K562 (cell line): Measurements from ENCODE around the gene IL17F. TPM values are rescaled to one million over a fixed set of nuclear protein-coding genes. Genes with fewer than 3 reads are reported as not detected.

Experiments used
- BACH1 ChIP-seq: fragments of 200-800 bp; sonication (Bioruptor generic); IDR thresholded peaks from 2 replicates; pipeline ENCODE4 v1.6.1; 2016; ENCODE audit warnings: missing genetic modification characterization, missing compliant biosample characterization
- ELF1 ChIP-seq: fragments of 200-800 bp; sonication (Bioruptor generic); IDR thresholded peaks from 2 replicates; pipeline ENCODE4 v1.6.1; 2016; ENCODE audit warnings: missing genetic modification characterization, missing compliant biosample characterization
- IFI16 ChIP-seq: fragments of 250-450 bp; sonication (Bioruptor Pico); IDR thresholded peaks from 2 replicates; pipeline ENCODE4 v2.1.2; 2022; ENCODE audit warnings: mild to moderate bottlenecking, inconsistent platforms
- SIX5 ChIP-seq, 2 experiments: IDR thresholded peaks; 2 replicates each; pipeline ENCODE4 v1.6.1; 2011; ENCODE audit warnings: low read length in 2 of 2, borderline replicate concordance in 1 of 2, low read depth in 1 of 2, mild to moderate bottlenecking in 1 of 2, moderate library complexity in 1 of 2; ENCODE audit not compliant: insufficient read depth in 1 of 2
- SUPT5H ChIP-seq: fragments of 450-650 bp; IDR thresholded peaks from 2 replicates; pipeline ENCODE4 v1.6.1; 2016
- TARDBP ChIP-seq: fragments of 450-650 bp; IDR thresholded peaks from 2 replicates; pipeline ENCODE4 v1.6.1; 2016
- TCFL5 ChIP-seq: fragments of 250-450 bp; sonication (Bioruptor Pico); conservative IDR thresholded peaks from 2 replicates; pipeline ENCODE4 v1.6.1; 2021; ENCODE audit warnings: mild to moderate bottlenecking, moderate library complexity, matching md5 sums
- ZBTB17 ChIP-seq: fragments of 450-650 bp; formaldehyde crosslinking; IDR thresholded peaks from 2 replicates; pipeline ENCODE4 v1.4.0; 2020; ENCODE audit warnings: mild to moderate bottlenecking
- ZBTB34 ChIP-seq: fragments of 250-450 bp; sonication (Bioruptor Pico); IDR thresholded peaks from 2 replicates; pipeline ENCODE4 v1.8.0; 2021; ENCODE audit warnings: mild to moderate bottlenecking, moderate library complexity
- ZNF143 ChIP-seq: sonication (generic); formaldehyde crosslinking; IDR thresholded peaks from 2 replicates; pipeline ENCODE4 v1.9.0; 2022; ENCODE audit warnings: mild to moderate bottlenecking, missing genetic modification reagents
- ZNF232 ChIP-seq: sonication (generic); formaldehyde crosslinking; IDR thresholded peaks from 2 replicates; pipeline ENCODE4 v1.8.0; 2022; ENCODE audit warnings: mild to moderate bottlenecking, missing genetic modification reagents
- ZNF561 ChIP-seq: fragments of 450-650 bp; formaldehyde crosslinking; conservative IDR thresholded peaks from 2 replicates; pipeline ENCODE4 v1.4.0; 2020; ENCODE audit warnings: mild to moderate bottlenecking, moderate library complexity
- ZSCAN29 ChIP-seq: fragments of 450-650 bp; IDR thresholded peaks from 2 replicates; pipeline ENCODE4 v1.6.1; 2017
- ZZZ3 ChIP-seq: fragments of 450-650 bp; IDR thresholded peaks from 2 replicates; pipeline ENCODE4 v1.6.1; 2016; ENCODE audit warnings: antibody characterized with exemption, mild to moderate bottlenecking, moderate library complexity
- polyA plus RNA-seq, 8 experiments: library from polyadenylated mRNA; depleted of rRNA in 4 of 8; stranded (reverse) in 5 of 8; unstranded in 3 of 8; fragments of >200 nt; fragmentation: Nextera tagmentation in 2 of 8; fragmentation: Illumina TruSeq in 1 of 8; extraction: Ambion mirVana in 2 of 8; extraction: Trizol in 1 of 8; gene quantifications; 2 replicates each; pipeline versions ENCODE4 v1.2.1 to v1.2.3, GENCODE V29; 2011 to 2014; ENCODE audit warnings: inconsistent platforms in 1 of 8, missing spikeins in 1 of 8
- total RNA-seq, 7 experiments: library from RNA; depleted of rRNA in 6 of 7; stranded (reverse); fragments of >200 nt in 6 of 7; fragmentation: Illumina TruSeq in 2 of 7; extraction: Trizol in 2 of 7; gene quantifications; 2 replicates each; pipeline versions ENCODE4 v1.2.1 to v1.2.3, GENCODE V29; 2011 to 2021; ENCODE audit warnings: low replicate concordance in 1 of 7
- TF ChIP-seq, protein P1 (sequence below): IDR thresholded peaks from 2 replicates; pipeline ENCODE4 v1.6.1; 2016; ENCODE audit warnings: missing genetic modification characterization, missing compliant biosample characterization
- TF ChIP-seq, protein P2 (sequence below): fragments of 250-450 bp; sonication (Bioruptor Pico); IDR thresholded peaks from 2 replicates; pipeline ENCODE4 v1.5.0; 2020; ENCODE audit warnings: mild to moderate bottlenecking
- TF ChIP-seq, protein P3 (sequence below): fragments of 450-650 bp; IDR thresholded peaks from 2 replicates; pipeline ENCODE4 v1.6.1; 2016
- TF ChIP-seq, protein P4 (sequence below), 2 experiments: fragments of 450-650 bp; IDR thresholded peaks; 2 replicates each; pipeline ENCODE4 v1.6.1; 2018; ENCODE audit warnings: mild to moderate bottlenecking in 2 of 2, low read depth in 1 of 2; ENCODE audit not compliant: partially characterized antibody in 2 of 2

The IL17F gene
- total and polyA plus RNA-seq, 9 of the 15 experiments (the other 6 are each of a cell fraction or from before 2014, with no cell fraction given), result not detected

DNA sequence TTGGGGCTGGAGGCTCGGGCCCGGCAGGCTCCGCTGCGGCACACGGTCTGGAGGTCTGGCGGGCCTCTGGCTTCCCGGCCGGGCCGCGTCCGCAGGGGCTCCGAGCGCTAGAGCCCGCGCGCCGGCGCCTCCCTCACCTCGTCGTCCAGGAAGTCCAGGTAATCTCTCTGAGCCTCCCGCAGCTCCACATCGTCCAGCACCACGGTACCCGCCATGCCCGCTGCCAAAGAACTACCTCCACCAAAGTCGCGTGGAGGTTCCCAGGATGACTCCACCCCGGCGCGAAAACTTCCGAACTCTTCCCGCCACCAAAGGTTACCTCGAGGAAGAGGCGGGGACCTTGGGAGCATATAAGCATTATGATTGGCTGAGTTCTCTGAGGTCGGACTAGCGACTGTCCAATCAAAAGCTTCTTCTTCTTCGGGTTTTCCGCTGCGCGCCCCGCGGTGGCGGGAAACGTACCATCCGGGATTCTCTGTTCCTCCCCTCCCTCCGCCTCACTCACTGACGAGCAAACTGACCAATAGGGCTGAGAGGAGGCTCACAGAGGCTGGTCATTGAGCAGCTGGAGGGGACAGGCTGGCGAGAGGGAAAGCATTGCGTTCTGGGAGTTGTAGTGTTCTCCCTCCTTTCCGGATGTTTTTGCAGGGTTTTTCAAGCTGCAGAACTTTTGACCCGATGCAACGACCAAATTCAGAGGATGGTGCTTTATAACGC is 40.3 kb upstream of the IL17F start, which contains the start of gene MCM3 (continued):
- TF ChIP-seq ZBTB17 (no peak), ZNF561 (CRISPR knock-in tag) (no peak), TARDBP (no peak), SUPT5H (peak; percentile 80), ZZZ3 (peak; percentile 96), ZNF232 (CRISPR knock-in tag) (0 out of 2 replicates have a peak, but pooled peaks have one; percentile 58), ELF1 (tag) (peak; percentile 87), ZSCAN29 (0 out of 2 replicates have a peak, but pooled peaks have one; percentile 22), BACH1 (tag) (no peak), SIX5 (IDR thresholded peaks at IDR 0.05; ENCODE audit: borderline replicate concordance in 1 of 2, insufficient read depth in 1 of 2, low read depth in 1 of 2, low read length in 2 of 2) (peak; percentile 61 to 68; a peak in 3 of 4 replicates), ZNF143 (CRISPR knock-in tag) (peak; percentile 90), TCFL5 (CRISPR knock-in tag) (no peak), ZBTB34 (no peak), IFI16 (no peak)
- TF ChIP-seq, protein P1, sequence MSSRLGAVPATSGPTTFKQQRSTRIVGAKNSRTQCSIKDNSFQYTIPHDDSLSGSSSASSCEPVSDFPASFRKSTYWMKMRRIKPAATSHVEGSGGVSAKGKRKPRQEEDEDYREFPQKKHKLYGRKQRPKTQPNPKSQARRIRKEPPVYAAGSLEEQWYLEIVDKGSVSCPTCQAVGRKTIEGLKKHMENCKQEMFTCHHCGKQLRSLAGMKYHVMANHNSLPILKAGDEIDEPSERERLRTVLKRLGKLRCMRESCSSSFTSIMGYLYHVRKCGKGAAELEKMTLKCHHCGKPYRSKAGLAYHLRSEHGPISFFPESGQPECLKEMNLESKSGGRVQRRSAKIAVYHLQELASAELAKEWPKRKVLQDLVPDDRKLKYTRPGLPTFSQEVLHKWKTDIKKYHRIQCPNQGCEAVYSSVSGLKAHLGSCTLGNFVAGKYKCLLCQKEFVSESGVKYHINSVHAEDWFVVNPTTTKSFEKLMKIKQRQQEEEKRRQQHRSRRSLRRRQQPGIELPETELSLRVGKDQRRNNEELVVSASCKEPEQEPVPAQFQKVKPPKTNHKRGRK (tag), result no peak
- TF ChIP-seq, protein P2, sequence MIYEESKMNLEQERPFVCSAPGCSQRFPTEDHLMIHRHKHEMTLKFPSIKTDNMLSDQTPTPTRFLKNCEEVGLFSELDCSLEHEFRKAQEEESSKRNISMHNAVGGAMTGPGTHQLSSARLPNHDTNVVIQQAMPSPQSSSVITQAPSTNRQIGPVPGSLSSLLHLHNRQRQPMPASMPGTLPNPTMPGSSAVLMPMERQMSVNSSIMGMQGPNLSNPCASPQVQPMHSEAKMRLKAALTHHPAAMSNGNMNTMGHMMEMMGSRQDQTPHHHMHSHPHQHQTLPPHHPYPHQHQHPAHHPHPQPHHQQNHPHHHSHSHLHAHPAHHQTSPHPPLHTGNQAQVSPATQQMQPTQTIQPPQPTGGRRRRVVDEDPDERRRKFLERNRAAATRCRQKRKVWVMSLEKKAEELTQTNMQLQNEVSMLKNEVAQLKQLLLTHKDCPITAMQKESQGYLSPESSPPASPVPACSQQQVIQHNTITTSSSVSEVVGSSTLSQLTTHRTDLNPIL, result no peak
- TF ChIP-seq, protein P3, sequence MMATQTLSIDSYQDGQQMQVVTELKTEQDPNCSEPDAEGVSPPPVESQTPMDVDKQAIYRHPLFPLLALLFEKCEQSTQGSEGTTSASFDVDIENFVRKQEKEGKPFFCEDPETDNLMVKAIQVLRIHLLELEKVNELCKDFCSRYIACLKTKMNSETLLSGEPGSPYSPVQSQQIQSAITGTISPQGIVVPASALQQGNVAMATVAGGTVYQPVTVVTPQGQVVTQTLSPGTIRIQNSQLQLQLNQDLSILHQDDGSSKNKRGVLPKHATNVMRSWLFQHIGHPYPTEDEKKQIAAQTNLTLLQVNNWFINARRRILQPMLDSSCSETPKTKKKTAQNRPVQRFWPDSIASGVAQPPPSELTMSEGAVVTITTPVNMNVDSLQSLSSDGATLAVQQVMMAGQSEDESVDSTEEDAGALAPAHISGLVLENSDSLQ, result peak; percentile 99
- TF ChIP-seq, protein P4, sequence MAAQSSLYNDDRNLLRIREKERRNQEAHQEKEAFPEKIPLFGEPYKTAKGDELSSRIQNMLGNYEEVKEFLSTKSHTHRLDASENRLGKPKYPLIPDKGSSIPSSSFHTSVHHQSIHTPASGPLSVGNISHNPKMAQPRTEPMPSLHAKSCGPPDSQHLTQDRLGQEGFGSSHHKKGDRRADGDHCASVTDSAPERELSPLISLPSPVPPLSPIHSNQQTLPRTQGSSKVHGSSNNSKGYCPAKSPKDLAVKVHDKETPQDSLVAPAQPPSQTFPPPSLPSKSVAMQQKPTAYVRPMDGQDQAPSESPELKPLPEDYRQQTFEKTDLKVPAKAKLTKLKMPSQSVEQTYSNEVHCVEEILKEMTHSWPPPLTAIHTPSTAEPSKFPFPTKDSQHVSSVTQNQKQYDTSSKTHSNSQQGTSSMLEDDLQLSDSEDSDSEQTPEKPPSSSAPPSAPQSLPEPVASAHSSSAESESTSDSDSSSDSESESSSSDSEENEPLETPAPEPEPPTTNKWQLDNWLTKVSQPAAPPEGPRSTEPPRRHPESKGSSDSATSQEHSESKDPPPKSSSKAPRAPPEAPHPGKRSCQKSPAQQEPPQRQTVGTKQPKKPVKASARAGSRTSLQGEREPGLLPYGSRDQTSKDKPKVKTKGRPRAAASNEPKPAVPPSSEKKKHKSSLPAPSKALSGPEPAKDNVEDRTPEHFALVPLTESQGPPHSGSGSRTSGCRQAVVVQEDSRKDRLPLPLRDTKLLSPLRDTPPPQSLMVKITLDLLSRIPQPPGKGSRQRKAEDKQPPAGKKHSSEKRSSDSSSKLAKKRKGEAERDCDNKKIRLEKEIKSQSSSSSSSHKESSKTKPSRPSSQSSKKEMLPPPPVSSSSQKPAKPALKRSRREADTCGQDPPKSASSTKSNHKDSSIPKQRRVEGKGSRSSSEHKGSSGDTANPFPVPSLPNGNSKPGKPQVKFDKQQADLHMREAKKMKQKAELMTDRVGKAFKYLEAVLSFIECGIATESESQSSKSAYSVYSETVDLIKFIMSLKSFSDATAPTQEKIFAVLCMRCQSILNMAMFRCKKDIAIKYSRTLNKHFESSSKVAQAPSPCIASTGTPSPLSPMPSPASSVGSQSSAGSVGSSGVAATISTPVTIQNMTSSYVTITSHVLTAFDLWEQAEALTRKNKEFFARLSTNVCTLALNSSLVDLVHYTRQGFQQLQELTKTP (IDR thresholded peaks at IDR 0.05; ENCODE audit: low read depth in 1 of 2, partially characterized antibody in 2 of 2), result peak; percentile 4 to 80
